Lower leg skin (tissue), 4 donors: Measurements from ENCODE around the gene KRI1. TPM values are rescaled to one million over a fixed set of nuclear protein-coding genes. Genes with fewer than 3 reads are reported as not detected.

Experiments
- DNase-seq, 2 donors: peaks; one replicate each; pipeline ENCODE4 v3.0.0-alpha.2; 2019; ENCODE audit warnings: low spot score in 2 of 2
- H3K4me3 ChIP-seq: fragments of 200-600 bp; sonication (generic); 2 replicates; pipeline ENCODE4 v1.5.1; 2017; ENCODE audit warnings: mild to moderate bottlenecking, low read depth; ENCODE audit not compliant: poor library complexity, severe bottlenecking
- CTCF ChIP-seq, 3 donors: fragments of 450-650 bp; IDR thresholded peaks; one replicate each; pipeline ENCODE4 v1.5.1; 2016; ENCODE audit warnings: antibody characterized with exemption in 3 of 3, mild to moderate bottlenecking in 3 of 3, moderate library complexity in 2 of 3
- POLR2A ChIP-seq, 2 donors: fragments of 450-650 bp; IDR thresholded peaks; one replicate each; pipeline ENCODE4 v1.6.1; 2016 to 2017; ENCODE audit warnings: antibody characterized with exemption in 2 of 2, mild to moderate bottlenecking in 1 of 2, moderate library complexity in 1 of 2
- WGBS, 2 donors: methylation state at CpG; one replicate each; pipeline ENCODE4 v1.1.5; 2018; 5-methylcytosine and 5-hydroxymethylcytosine counted together
- intact Hi-C: fragments of 100-400 bp; cut with DNase I; formaldehyde crosslinking; loops from one replicate; pipeline ENCODE4 v1.15.0; 2023; ENCODE audit warnings: low total_unique reads
- total RNA-seq, 4 donors: library from RNA; depleted of rRNA; stranded (reverse); fragments of >200 nt; gene quantifications; one replicate each; pipeline ENCODE4 v1.1.0, GENCODE V29; 2016

The KRI1 gene
- total RNA-seq, 4 donors from 2014 or later = 23.8 to 59.3 (median 29.4) TPM

GRCh38 chr19:10568826-10569651 lies 3.2 kb upstream of the KRI1 start, which contains the start of gene CDKN2D:
CDKN2D (minus strand) TSS chr19:10568979; CDS start chr19:10568653, 326 bp downstream.
- intact Hi-C loops = no loop called here
- no peak for TF ChIP-seq CTCF (IDR thresholded peaks at IDR 0.05)
- TF ChIP-seq POLR2A (IDR thresholded peaks at IDR 0.05) = no peak
- H3K4me3 ChIP-seq = peak within 1 kb of the TSS; percentile 51
- WGBS, 2 donors = 0 to 1% methylated on average over 52 to 67 of the region's 71 CpGs
- peak; percentile 100 for DNase-seq

GRCh38 chr19:10568062-10568825 lies 2.4 kb upstream of the KRI1 start:
- intact Hi-C loops = no loop called here
- no peak for TF ChIP-seq POLR2A (IDR thresholded peaks at IDR 0.05)
- no peak for TF ChIP-seq CTCF (IDR thresholded peaks at IDR 0.05)
- no peak for DNase-seq
- H3K4me3 ChIP-seq = peak overlapping the region; percentile 51
- 1% methylated on average over 10 to 35 of the region's 58 CpGs for WGBS, 2 donors

GRCh38 chr19:10567656-10568055 lies 1.8 kb upstream of the KRI1 start:
- intact Hi-C loops = no loop called here
- no peak for DNase-seq
- WGBS, 2 donors = 36 to 39% methylated on average over 5 of the region's 5 CpGs
- TF ChIP-seq POLR2A (IDR thresholded peaks at IDR 0.05) (no peak), CTCF (IDR thresholded peaks at IDR 0.05) (no peak)
- H3K4me3 ChIP-seq = peak overlapping the region; percentile 51

GRCh38 chr19:10566658-10567410 lies 1.0 kb upstream of the KRI1 start:
- no peak overlapping the region for H3K4me3 ChIP-seq
- TF ChIP-seq POLR2A (IDR thresholded peaks at IDR 0.05) = no peak
- TF ChIP-seq CTCF (IDR thresholded peaks at IDR 0.05) = no peak
- intact Hi-C loops = no loop called here
- 61 to 62% methylated on average over 18 to 19 of the region's 19 CpGs for WGBS, 2 donors
- DNase-seq = no peak

- intact Hi-C loops = no loop called here
- H3K4me3 ChIP-seq = no peak overlapping the region
- no peak for DNase-seq
- TF ChIP-seq CTCF (IDR thresholded peaks at IDR 0.05) (no peak), POLR2A (IDR thresholded peaks at IDR 0.05) (no peak)
- WGBS, 2 donors = 0 to 4% methylated on average over 4 of the region's 4 CpGs
Observed at GRCh38 chr19:10566408-10566657, 523 bp upstream of the KRI1 start.
